HCT116 (cell line): ENCODE results near the gene TYW1B.
"Not testable (repeated sequence)": the region's sequence is repeated elsewhere in the genome, so short reads cannot be mapped to it uniquely, and the experiment has no call there.

Source experiments
- CTCF ChIP-seq, 3 experiments: fragments of 200-600 bp in 1 of 3; sonication (generic) in 1 of 3; IDR thresholded peaks in 2 of 3; conservative IDR thresholded peaks in 1 of 3; 2 replicates each; pipeline ENCODE4 v1.5.1; 2012 to 2017; ENCODE audit warnings: low read depth in 2 of 3, low read length in 2 of 3, antibody characterized with exemption in 1 of 3, borderline replicate concordance in 1 of 3, control low read depth in 1 of 3, mild to moderate bottlenecking in 1 of 3, mixed read lengths in 1 of 3, mixed run types in 1 of 3, moderate library complexity in 1 of 3; ENCODE audit not compliant: insufficient read depth in 1 of 3
- RAD21 ChIP-seq: IDR thresholded peaks from 2 replicates; pipeline ENCODE4 v1.6.1; 2012; ENCODE audit warnings: low read depth, mild to moderate bottlenecking

DNA sequence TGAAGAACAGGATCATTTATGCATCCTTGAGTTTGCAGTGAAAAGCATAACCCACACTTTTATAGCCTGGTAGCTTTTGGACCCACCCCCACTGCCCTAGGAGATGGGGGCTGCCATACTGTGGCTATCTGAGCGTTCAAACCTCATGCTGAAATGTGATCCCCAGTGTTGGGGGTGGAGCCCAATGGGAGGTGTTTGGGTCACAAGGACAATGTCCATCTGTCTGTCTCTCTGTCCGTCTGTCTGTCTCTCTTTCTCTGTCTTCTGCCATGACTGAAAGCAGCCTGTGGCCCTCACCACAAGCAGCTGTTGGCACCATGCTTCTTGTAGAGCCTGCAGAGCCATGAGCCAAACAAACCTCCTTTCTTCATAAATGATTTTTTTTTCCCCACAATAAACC lies 207.1 kb downstream of the TYW1B start:
- not testable (repeated sequence) for TF ChIP-seq CTCF (IDR thresholded peaks at IDR 0.05 in 2 of 3, conservative IDR thresholded peaks at IDR 0.05 in 1 of 3; ENCODE audit: borderline replicate concordance in 1 of 3, insufficient read depth in 1 of 3, low read depth in 2 of 3, low read length in 2 of 3); RAD21
